EH (cell line): Measurements from ENCODE around the gene HOXD9.

Experiments used
- DNase-seq: peaks from one replicate; pipeline ENCODE4 v3.0.0-alpha.2; 2015; ENCODE audit warnings: low read depth

The HOXD9 gene

DNA sequence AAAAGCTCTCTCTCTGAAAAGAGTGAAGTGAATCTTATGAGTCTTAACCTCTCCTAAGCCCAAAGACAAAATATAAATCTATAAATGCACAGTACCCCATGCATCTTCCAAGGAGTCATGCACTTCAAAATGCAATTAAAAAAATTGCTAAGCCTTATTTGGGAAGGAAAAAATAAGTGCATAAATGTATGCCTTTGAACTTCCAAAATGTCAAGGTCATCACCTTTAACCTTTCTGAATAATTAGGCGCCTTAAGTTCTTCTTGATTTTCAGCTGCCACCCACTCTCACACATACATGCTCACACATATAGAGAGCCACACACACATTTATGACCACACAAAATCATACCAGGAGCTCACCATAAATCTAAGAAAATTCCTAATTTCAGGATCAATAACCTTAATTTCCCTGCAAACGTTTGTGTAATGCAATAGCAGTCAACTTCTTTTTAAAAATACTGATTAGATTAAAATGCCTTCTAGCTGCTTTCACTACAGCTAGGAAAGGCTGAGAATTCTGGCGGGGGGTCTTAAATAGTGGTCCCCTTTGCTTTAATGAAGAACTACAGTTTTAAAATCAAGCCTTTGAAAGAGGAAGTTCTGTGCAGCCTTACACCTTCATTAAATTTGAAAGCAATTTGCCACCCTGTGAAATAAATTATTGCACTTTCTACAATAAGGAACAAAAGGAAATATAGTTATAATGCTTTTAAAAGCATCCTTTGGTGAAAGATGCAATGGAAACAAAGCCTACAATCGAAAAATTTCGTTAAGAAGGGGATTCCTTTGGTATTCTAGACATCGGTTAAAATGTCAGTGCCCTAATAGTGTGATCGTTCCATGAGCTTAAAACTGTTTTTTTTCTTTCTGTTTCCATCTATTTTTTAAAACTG lies 11.9 kb upstream of the HOXD9 start:
- no peak for DNase-seq

DNA sequence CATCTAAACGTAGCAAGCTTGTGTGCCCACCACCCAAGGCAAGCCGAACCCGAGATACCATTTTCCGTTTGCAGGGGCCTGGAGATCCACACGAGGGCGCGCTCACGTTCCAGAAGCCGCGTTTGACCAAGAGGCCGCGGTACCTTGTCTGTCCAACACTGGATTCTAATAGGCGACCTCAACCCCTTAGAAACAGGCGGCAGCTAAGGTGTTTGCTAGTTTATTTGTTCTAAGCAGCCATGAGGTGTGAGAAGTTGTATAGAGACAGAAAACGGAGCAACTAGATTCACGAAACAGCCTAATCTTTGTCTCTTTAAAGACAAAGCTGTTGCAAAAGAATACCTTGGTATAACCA lies 11.2 kb upstream of the HOXD9 start:
- no peak for DNase-seq

DNA sequence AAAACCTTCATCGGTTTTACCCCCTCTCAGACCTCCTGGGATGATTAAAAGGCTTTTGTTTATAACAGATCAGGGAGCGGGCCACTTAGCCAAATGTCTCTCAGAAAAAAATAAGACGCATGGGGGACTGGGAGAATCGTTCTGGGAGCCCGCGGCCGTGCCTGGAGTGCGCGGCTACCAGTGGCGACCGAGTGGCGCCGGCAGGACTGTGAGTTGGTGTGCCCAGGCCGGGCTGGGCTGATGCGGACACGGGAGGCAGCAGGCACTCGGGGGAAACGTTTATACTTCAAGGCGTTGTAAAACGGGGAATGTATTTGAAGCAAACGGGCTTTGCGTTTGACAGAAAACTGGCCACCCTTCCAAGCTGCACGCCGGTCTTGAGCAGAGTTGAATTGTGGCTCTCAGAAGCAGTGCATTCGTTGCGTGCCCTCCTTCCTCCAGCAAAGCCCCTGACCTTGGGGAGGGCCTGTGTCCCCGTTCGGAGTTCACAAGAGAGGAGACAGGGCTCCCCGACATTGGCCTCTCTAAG lies 10.6 kb upstream of the HOXD9 start:
- DNase-seq: no peak

DNA sequence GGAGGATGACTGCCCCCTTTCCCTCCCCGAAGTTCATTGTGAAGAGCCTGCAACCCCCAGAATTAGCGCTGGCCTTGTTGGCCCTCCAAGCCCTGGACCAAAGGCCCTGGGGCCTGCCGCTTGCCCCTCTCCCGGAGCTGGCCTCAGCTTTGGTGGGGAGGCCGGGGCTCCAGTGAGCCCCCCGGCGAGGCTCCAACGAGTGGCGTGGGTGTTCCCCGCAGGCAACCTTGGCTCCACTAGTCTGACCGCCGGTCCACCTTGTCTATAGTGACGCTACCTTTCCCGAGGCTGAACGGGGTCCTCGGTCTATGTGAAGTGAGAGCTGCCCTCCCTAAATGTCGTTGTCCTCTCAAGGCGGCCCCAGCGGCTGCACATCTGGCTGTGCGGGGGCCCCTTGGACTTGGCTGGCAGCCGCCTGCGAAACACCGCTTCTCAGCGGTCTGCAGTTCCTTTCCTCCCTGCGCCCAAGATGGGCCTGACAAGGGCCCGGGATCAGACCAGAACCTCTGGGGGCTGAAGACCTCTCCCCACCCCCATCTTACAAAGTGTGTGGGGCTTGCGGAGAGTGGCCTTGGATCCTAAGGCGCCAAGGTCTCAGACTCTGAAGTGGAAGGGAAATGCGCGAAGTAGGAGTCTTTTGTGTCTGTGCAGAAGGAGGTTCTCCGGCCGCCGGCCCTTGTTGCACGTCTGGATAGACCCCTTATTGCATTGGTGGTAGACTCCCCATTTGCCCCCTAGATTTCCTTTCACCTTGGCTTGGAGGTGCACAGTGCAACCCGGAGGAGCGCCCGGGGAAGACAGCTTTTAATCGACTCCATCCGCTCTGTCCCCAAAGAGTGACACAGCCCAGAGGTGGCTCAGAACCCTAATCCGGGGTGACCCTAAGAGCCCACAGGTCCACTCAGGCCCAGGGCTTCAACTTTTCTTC lies 9.9 kb upstream of the HOXD9 start:
- DNase-seq: no peak

DNA sequence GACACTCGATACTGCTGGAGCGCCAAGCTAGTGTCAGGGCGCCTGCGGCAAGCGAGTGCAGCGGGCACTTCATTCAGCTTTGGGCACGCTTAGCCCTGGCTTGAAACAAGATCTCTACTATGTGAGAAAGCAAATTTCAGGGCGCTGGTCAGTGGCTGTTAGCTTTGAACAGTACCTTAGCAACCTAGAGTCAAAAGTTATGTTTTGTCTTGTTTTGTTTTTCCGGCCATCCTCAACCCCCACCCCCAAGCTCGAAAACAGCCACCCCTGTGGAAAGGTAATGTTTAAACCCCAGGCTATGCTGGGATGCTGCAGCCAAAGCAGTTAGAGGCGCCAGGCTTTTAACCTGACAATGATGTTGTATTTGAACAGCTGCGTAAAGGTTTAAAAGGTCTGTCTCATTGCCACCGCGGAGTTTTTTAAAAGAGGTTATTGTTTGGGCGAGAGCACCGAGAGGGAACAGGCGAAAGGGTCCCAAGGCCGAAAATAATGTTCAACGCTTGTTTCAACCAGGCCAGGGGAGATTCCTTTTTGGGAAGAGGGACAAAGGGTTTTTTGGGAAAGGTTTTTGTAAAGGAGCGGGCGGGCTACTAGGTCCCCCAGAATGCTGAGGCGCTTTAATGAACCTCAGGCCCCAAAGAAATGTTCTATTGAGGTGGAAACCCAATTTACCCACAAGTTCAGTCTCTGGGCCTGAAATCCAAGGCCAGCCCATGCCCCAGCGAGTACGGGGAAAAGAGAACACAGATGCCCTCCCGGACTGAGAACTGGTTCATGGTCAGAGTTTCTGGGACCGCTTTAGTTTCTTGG lies 8.2 kb upstream of the HOXD9 start:
- DNase-seq: no peak

DNA sequence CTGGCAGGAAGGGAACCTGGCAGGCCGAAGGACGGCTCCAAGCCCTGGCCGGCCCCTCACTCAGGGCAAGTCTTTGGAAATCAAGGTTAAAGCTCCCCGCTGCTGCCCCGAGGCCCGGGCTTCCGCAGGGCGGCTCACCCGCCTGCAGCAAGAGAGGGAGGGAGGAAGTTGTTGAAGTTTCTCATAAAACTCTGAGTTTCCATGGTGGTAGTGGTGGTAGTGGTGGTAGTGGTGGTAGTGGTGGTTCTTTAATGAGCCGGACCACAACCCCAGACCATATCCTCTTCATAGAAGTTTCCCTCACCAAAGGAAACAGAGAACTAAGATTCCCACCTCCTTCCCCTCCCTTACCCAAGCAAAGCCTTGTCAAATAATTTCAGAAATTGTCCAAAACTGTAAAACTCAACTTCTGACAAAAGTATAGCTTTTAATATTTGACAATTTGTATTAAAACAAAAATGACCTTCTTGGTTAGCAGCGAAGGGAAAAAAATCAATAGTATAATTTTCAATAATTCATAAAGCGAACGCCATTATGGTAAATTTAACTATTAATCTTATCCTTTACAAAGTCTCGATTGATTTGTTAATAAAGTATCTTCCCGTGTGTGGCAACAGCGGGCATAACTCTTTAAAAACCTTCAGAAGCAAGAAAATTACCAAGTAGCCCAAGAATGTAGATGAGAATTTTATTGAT lies 7.4 kb upstream of the HOXD9 start:
- no peak for DNase-seq

DNA sequence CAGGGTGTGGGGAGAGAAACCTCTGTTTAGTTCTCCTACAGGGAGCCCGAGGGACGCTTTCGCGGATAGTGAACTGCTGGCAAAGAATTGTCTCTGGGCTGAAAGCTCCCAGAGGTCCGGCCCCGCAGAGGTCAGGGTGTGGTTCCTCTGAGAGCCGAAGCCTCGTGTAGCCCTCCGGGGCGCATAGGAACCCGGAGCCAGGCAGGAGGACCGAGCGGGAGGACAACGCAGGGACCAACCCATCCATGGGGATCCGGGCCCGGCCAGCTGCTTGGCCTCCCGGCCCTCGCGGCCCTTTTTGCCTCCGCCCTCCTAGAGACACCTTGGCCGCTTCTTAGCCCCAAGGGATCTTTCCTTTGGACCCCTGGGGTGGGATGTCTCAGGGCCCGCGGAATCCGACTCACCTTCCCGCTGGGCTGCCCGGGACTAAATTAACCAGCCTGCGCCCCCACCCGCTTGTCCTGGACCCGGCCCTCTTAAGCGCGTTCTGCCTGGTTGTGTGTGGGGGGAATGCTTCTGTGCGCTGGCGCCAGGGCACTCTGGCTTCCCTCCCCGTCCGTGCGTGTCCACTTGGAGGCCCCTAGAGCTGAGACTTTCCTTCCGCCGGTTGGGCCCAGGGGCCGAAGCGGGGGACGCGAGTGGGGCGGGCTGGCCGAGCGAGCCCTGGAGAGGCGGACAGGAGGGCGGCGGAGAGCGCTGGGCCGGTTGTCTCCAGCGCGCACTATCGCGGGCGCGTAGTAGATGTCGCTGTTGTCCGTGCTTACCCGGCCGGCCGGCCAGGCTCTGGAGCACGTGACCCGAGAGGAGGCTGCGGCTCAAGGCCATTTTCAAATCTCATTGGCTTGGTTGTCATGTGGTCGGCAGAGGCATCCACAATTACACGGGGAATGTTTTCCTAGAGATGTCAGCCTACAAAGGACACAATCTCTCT lies 6.4 kb upstream of the HOXD9 start, which contains the start of gene HOXD10:
HOXD10 (plus strand) TSS at position 896 of the 931 bp plus-strand sequence. CDS start 56 bp downstream, outside the sequence.
- no peak for DNase-seq

DNA sequence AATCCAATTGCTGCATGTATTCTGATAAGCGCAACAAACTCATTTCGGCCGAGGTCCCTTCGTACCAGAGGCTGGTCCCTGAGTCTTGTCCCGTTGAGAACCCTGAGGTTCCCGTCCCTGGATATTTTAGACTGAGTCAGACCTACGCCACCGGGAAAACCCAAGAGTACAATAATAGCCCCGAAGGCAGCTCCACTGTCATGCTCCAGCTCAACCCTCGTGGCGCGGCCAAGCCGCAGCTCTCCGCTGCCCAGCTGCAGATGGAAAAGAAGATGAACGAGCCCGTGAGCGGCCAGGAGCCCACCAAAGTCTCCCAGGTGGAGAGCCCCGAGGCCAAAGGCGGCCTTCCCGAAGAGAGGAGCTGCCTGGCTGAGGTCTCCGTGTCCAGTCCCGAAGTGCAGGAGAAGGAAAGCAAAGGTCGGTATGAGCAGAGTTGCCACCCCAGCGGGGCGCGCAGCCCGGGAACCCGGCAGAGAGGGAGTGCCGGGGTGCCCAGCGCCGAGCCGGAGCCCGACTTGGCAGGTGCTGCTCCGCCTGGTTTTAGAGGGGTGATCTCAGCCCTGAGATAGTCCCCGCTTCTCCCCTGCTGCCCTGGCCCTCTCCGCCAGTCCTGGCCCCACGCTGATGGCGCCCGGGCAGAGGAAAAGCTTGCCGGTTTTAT lies 5.2 kb upstream of the HOXD9 start:
- DNase-seq: no peak

DNA sequence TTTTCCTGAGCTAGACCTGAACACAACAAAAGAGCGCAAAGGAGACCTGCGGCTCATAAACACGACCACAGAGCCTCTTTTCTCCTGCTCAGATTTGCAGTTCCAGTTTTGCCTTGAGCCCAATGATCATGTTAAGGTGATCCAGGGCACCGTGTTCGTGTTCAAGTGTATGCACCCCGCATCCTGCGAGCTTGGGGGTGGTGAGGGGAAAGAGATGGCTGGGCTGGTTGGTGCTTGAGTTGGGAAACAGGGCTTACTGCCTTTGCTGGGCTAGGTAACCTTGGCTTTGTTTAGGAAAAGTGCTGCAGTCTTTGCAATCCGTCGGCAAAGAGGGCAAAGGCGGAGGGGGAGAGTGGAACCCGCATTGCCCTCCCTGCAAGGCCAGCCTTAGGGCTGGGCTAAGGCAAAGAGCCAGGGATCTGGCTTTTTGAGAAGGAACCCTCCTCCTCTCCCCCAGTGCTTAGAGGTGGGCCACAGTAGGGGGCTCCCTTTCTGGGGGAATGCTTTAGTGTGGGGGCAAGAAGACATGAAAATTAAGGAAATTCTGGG lies 4.6 kb upstream of the HOXD9 start:
- DNase-seq: no peak

DNA sequence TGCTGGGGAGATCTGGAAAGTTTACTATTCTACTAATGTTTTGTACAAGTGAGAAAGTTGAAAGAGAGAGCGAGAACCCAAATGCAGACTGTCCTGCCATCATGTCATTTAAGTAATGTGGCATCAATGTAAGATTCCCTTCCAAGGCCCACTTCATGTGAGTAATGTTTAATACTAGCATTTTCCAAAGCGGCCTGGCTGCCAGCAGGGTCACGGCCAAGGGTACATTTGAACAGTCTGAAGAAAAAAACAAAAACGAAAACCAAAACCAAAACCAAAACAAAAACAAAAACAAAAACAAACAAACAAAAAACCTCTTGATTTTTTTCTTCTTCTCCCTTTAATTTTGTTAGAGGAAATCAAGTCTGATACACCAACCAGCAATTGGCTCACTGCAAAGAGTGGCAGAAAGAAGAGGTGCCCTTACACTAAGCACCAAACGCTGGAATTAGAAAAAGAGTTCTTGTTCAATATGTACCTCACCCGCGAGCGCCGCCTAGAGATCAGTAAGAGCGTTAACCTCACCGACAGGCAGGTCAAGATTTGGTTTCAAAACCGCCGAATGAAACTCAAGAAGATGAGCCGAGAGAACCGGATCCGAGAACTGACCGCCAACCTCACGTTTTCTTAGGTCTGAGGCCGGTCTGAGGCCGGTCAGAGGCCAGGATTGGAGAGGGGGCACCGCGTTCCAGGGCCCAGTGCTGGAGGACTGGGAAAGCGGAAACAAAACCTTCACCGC lies 3.7 kb upstream of the HOXD9 start:
- DNase-seq: peak; percentile 10

DNA sequence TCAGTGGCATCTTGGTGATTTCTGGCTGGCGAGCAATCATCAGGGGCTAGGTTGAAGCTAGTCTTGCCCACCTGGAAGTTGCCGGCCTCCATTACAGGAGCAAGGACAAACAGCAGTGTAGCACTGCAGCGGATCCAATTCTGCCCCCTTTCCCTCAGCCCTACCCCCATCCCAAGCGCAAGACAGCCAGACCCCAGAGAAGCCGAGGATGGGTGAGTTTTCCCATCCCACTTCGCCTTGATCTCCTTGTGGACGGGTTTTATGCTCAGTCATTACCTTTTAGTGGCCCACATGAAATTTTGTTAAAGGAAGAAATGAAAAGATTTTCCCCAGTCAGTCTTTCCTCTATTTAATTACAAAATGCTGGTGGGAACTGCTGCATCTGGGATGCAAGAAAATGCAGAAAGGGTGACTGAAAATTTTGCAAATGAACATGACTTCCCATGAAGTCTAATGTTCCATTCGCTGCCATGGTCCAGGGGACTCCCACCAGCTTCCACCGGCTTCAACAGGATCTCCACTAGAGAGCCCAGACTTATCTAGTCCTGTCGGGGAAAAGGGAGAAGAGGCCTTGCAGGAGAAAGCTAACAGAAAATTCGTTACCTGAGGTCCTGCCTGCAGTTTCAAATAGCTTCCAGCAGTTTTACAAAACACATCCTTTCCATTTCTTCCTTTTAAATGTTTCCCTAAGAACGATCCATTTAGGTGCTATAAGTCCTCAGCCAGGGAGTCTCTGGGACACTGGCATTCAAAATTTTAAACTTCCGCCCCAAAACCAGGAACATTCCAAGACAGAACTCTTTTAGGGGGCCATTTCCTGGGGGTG lies 1.9 kb upstream of the HOXD9 start:
- DNase-seq: no peak

DNA sequence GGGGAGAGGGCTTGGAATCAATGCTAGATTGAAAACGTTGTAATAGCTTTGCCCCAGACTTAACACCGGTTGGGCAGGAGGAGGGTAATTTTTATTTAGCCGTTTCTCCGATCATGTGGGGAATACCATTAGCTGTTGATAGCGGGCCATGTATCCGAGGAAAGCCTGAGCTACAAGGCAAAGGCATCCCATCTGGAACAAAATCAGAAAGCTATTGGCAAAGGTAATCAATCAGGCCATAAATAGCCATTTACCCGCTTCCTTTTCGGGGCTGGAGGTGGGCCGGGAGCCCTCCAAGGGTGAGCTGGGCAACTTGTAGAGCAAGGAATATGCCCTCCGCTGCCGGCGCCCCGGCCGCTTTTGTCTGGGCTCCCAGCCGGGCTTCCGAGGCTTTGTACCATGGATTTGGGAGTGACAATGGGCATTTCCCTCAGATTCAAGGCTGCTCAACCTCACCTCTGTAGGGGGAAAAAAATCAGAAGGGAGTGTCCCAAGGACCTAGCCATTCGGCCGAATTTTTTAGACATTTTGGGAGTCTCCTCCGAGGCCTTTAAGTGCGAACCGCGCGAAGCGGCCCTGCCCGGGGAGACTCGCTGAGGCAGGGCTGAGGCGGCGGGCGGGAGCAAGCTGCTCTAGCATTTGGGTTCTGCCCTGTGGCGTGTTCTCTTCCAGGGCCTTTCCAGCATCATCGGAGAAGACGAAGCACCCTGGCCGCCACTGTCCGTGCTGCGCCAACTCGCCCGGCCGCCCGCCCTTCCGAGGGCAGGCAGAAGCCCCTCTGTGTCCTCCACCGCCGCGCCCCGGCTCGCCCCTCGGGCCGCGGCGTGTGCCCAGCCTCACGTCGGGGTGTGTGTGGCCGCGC lies 1.1 kb upstream of the HOXD9 start:
- no peak for DNase-seq

DNA sequence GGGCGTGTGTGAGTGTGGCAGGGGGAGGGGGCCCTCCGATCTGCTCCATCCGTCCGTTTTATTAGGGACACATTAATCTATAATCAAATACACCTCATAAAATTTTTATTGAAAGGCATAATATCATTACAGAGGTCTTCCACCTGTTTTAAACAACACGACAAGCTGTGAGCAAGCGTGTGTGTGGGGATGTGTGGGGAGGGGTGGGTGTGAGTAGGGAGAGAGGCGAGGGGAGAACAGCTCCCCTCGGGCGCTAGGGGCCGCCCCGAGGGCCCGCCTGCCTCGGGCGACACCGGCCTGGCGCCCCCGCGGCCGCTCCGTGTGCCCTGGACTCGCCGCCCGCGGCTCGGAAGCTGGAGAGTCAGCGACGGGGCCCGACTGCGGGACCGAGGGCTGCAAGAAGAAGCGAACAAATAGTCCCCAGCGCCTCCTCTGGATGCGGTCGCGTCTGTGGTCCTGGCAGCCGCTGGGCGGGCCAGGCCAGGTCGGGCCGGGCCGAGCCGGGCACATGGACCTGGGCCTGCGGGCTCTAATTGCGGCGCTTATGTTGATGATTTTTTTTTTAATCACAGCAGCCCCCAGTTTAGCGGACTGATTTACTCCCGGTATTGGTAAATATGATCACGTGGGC lies 352 bp upstream of the HOXD9 start:
- no peak for DNase-seq

DNA sequence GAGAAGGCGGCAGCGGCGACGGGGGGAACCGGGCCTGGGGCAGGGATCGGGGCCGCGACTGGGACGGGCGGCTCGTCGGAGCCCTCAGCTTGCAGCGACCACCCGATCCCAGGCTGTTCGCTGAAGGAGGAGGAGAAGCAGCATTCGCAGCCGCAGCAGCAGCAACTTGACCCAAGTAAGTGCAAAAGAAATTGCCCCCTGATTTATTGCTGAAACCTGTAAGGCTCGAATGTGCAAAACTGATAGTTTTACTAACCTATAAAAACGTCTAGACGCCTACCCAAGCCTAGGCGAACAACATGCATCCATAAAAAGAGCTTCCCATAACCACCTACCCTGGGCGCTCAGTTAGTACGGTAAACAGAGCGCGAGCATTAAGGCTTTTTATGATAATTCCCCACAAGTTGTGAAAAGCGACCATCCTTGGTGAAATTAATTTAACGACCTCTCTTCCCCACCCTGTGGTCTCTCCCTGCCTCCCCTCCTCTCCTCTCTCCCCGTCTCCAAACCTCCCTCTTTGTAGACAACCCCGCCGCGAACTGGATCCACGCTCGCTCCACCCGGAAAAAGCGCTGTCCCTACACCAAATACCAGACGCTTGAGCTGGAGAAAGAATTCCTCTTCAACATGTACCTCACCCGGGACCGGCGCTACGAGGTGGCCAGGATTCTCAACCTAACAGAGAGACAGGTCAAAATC lies 1.0 kb downstream of the HOXD9 start:
- no peak for DNase-seq

DNA sequence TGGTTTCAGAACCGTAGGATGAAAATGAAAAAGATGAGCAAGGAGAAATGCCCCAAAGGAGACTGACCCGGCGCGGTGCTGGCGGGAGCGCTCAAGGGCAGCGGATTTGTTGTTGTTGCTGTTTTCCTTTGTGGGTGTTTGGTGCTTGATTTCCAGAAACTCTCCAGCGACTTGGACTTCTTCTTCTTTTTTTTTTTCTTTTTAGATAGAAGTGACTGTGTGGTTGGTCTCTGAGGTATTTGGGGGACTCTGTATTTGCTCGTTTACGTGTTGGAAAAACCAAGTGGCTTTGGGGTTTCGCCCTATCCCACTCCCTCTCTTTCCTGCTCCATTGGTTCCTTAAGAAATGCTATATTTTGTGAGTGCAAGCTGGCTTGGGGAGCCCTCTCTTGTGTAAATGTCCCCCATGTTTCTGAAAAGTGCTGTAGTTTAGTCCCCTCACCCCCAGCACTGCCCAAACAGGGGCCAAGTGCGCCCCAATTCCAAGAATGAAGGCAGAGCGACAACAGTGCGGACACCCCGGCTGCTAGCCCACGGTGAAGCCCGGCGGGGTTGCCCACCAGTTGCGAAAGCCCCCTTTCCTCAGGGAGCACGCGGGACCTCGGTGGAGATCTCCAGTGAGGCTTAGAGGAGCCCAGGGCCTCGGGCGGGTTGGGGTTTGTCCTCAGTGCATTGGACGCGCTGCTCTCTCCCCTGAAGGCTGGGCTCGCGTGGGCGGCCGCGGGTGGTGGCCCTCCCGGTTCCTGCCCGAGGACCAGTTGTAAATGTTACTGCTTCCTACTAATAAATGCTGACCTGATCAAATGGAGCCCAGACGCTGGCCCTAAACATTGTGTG lies 1.8 kb downstream of the HOXD9 start:
- no peak for DNase-seq
